Lung (tissue), 12 donors: ENCODE data around the gene TNFRSF1A. TPM values are rescaled to one million over a fixed set of nuclear protein-coding genes. Genes with fewer than 3 reads are reported as not detected.

Source experiments
- ATAC-seq: fragments of 200-7000 bp; cut with Tn5 transposase; one replicate; pipeline ENCODE4 v1.9.1; 2020; ENCODE audit warnings: moderate number of reproducible peaks; ENCODE audit not compliant: insufficient read depth, low FRiP score
- DNase-seq, 3 donors: peaks; one replicate each; pipeline ENCODE4 v3.0.0-alpha.2; 2013 to 2017
- H3K27ac ChIP-seq, 2 donors: one replicate each; pipeline ENCODE4 v1.5.1; 2013; ENCODE audit warnings: mild to moderate bottlenecking in 2 of 2, moderate library complexity in 2 of 2, control low read depth in 1 of 2, inconsistent platforms in 1 of 2, low read depth in 1 of 2, low read length in 1 of 2
- H3K27me3 ChIP-seq, 3 donors: one replicate each; pipeline ENCODE4 v1.5.1; 2013; ENCODE audit warnings: low read length in 2 of 3; ENCODE audit not compliant: control insufficient read depth in 3 of 3, insufficient read depth in 3 of 3
- H3K36me3 ChIP-seq, 4 donors: one replicate each; pipeline ENCODE4 v1.5.1; 2013; ENCODE audit warnings: low read length in 4 of 4, mild to moderate bottlenecking in 1 of 4, moderate library complexity in 1 of 4; ENCODE audit not compliant: control insufficient read depth in 4 of 4, insufficient read depth in 4 of 4
- H3K4me1 ChIP-seq, 5 donors: one replicate each; pipeline ENCODE4 v1.5.1; 2013; ENCODE audit warnings: low read length in 5 of 5, mild to moderate bottlenecking in 2 of 5, moderate library complexity in 1 of 5; ENCODE audit not compliant: control insufficient read depth in 5 of 5, insufficient read depth in 5 of 5
- H3K4me3 ChIP-seq: one replicate; pipeline ENCODE4 v1.5.1; 2013; ENCODE audit warnings: mild to moderate bottlenecking, control low read depth, moderate library complexity
- H3K9ac ChIP-seq, 2 donors: one replicate each; pipeline ENCODE4 v1.5.1; 2013; ENCODE audit warnings: low read length in 2 of 2, control low read depth in 1 of 2; ENCODE audit not compliant: insufficient read depth in 1 of 2
- H3K9me3 ChIP-seq, 4 donors: one replicate each; pipeline ENCODE4 v1.5.1; 2013; ENCODE audit warnings: low read length in 3 of 4, mild to moderate bottlenecking in 1 of 4, moderate library complexity in 1 of 4; ENCODE audit not compliant: control insufficient read depth in 4 of 4, insufficient read depth in 3 of 4
- WGBS, 2 donors: extraction: QIAGEN DNeasy Blood & Tissue Kit; methylation state at CpG; one replicate each; pipeline ENCODE4 v1.1.7; 2013; 5-methylcytosine and 5-hydroxymethylcytosine counted together
- polyA plus RNA-seq, 2 donors: library from polyadenylated mRNA; stranded (reverse); fragments of 200-250 nt; gene quantifications; one replicate each; pipeline ENCODE4 v1.2.1, GENCODE V29; 2013
- total RNA-seq, 2 donors: library from RNA; depleted of rRNA in 1 of 2; stranded (reverse); fragments of >200 nt in 1 of 2; gene quantifications; one replicate each; pipeline ENCODE4 v1.2.1, GENCODE V29; 2014 to 2021
- TF ChIP-seq, protein P1 (sequence below): IDR thresholded peaks from 2 replicates; pipeline ENCODE4 v1.5.1; 2012; ENCODE audit warnings: mild to moderate bottlenecking; ENCODE audit errors: control extremely low read depth, extremely low read depth
- donor health status: control.
- donor health status: control.
- donor health status: Bipolar disorder and iron deficiency.
- donor health status: healthy.
- donor health status: DM: yes; HTN: yes; CAD: no.

TNFRSF1A gene
- total and polyA plus RNA-seq, 4 donors, result 81.6 to 184 (median 178) TPM

- no peak for ATAC-seq
- TF ChIP-seq, protein P1, sequence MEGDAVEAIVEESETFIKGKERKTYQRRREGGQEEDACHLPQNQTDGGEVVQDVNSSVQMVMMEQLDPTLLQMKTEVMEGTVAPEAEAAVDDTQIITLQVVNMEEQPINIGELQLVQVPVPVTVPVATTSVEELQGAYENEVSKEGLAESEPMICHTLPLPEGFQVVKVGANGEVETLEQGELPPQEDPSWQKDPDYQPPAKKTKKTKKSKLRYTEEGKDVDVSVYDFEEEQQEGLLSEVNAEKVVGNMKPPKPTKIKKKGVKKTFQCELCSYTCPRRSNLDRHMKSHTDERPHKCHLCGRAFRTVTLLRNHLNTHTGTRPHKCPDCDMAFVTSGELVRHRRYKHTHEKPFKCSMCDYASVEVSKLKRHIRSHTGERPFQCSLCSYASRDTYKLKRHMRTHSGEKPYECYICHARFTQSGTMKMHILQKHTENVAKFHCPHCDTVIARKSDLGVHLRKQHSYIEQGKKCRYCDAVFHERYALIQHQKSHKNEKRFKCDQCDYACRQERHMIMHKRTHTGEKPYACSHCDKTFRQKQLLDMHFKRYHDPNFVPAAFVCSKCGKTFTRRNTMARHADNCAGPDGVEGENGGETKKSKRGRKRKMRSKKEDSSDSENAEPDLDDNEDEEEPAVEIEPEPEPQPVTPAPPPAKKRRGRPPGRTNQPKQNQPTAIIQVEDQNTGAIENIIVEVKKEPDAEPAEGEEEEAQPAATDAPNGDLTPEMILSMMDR, result no peak
- H3K36me3 ChIP-seq, result peaks cover 0 to 2% (median 0%) of the 10 kb centered on the region in 4 donors
- H3K4me3 ChIP-seq, result no peak overlapping the region
- H3K27ac ChIP-seq, result peak overlapping the region in 1 of 2 donors; percentile 91
- H3K27me3 ChIP-seq, result no peaks in the 10 kb centered on the region
- no peak overlapping the region for H3K9ac ChIP-seq
- H3K9me3 ChIP-seq, result no peaks in the 10 kb centered on the region
- peaks cover 0 to 15% (median 7%) of the 10 kb centered on the region in 5 donors for H3K4me1 ChIP-seq
- WGBS, 2 donors, result 51 to 73% methylated on average over 14 of the region's 14 CpGs
- no peak for DNase-seq
These were observed 20.0 kb upstream of the TNFRSF1A start for GRCh38 chr12:6361834-6362233.

DNA sequence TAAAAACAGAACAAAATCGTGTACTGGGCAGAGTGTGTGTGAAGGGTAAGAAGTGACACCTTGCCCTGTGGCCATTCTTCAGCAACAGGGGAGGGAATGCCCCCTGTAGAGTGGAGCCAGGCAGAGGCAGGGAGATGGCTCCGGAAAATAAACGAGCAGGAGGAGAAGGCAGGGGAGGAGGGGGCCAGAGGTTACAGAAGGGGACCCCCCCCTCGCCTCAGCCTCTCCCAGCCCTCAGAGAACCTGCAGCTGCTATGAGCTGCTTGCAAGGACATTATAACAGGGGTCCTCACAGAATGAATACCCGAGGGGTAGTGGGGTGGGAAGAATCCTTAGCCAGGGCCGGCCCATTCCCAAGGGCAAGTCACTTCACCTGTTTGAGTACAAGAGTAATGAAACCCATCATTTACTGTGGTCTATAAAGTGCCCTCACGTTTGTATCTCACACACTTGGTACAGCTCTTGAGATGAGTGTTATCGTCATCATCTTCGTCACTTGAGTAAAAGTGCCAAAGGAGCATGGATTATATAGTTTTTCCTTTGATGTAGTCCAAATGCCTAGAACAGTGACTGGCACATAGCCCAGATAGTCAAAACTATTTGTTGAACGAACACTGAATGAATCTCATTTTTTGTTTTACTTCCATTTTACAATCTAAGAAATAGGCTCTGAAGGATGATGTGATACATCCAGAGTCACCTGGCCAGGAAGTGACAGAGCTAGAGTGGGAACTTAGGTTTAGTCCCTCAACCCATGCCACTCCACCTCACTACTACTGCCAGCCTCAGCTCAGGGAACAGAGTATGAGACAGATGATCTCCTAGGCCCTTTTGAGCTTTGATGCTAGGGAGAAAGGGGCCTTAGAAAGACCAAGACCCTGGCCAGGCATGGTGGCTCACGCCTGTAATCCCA, 19.0 kb upstream of the TNFRSF1A start:
- H3K4me1 ChIP-seq, result peaks cover 0 to 15% (median 7%) of the 10 kb centered on the region in 5 donors
- DNase-seq, result peak in 2 of 3 donors; percentile 68 to 77
- H3K9ac ChIP-seq, result no peak overlapping the region
- no peak overlapping the region for H3K4me3 ChIP-seq
- WGBS, 2 donors, result 61 to 72% methylated on average over 11 of the region's 11 CpGs
- no peaks in the 10 kb centered on the region for H3K27me3 ChIP-seq
- no peaks in the 10 kb centered on the region for H3K9me3 ChIP-seq
- H3K27ac ChIP-seq, result peak overlapping the region in 1 of 2 donors; percentile 91
- TF ChIP-seq, protein P1, result no peak
- peaks cover 0 to 6% (median 0%) of the 10 kb centered on the region in 4 donors for H3K36me3 ChIP-seq
- no peak for ATAC-seq

DNA sequence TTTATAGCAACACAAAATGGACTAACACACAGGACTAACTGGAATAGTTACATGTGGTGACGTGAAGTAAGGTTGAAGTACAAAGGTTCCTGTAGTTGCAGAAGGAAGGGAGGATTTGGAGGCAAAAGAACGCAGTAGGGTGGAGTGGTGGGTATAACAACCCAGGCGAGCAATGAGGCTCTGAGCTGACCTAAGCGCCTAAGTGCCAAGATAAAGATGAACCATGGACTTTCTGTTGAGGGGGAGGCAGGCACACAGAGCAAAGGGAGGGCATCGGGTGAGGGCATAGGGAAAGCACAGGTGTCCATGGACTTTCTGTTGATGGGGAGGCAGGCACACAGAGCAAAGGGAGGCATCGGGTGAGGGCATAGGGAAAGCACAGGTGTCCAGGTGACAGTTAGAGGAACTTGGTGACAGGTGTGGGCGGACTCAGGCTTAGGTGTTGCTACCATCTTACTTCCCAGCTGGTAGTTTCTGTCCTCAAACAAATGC, 18.2 kb upstream of the TNFRSF1A start:
- TF ChIP-seq, protein P1, result no peak
- H3K4me3 ChIP-seq, result no peak overlapping the region
- DNase-seq (no peak), ATAC-seq (no peak)
- WGBS, 2 donors, result 79 to 84% methylated on average over 7 of the region's 7 CpGs
- peak overlapping the region in 1 of 2 donors; percentile 64 for H3K27ac ChIP-seq
- peaks cover 0 to 15% (median 7%) of the 10 kb centered on the region in 5 donors for H3K4me1 ChIP-seq
- no peak overlapping the region for H3K9ac ChIP-seq
- peaks cover 0 to 6% (median 0%) of the 10 kb centered on the region in 4 donors for H3K36me3 ChIP-seq
- H3K27me3 ChIP-seq, result no peaks in the 10 kb centered on the region
- H3K9me3 ChIP-seq, result no peaks in the 10 kb centered on the region
